ENCODE results near the gene PIPOX.

- TF ChIP-seq CTCF (IDR thresholded peaks at IDR 0.05), result no peak
- TF ChIP-seq POLR2A (IDR thresholded peaks at IDR 0.05), result no peak
These were observed 8.8 kb downstream of the PIPOX start for GRCh38 chr17:29051731-29052130.

All from right lobe of liver (tissue), 4 donors.